ENCODE results near the gene AGO3. TPM values are rescaled to one million over a fixed set of nuclear protein-coding genes. Genes with fewer than 3 reads are reported as not detected.

AGO3 gene
- total and polyA plus RNA-seq, 10 of the 15 experiments (the other 5 are each of a cell fraction or from before 2014, with no cell fraction given), result 3.9 to 35.2 (median 12.5) TPM

- RAD21 ChIA-PET (ENCODE audit: unreplicated experiment), result interaction anchor here (1.1 to 1.2 kb wide), 2 partner anchors 46 to 138 kb away, joined by 3 read pairs; partner anchors contain the start of gene AGO3
- in situ Hi-C loops (cut with MboI) (no loop called here), intact Hi-C loops (cut with micrococcal nuclease; ENCODE audit: unreplicated experiment) (loop anchor here (10.0 kb wide), 1 partner anchor 200 kb away; the partner anchor contains the start of genes ADPRS and TEKT2)
- BruUV-seq (replicated peaks), result no TSS peak
- H3K9me3 ChIP-seq (replicated peaks; ENCODE audit: control insufficient read depth, insufficient read depth, low read length), result no peaks in the 10 kb centered on the region
- H3K4me2 ChIP-seq (ENCODE audit: control insufficient read depth, insufficient read depth), result peak overlapping the region; percentile 85; the same call in 1 of the 2 replicates
- no peaks in the 10 kb centered on the region for H3K27me3 ChIP-seq (replicated peaks in 1 of 2; ENCODE audit: control insufficient read depth in 2 of 2, insufficient read depth in 2 of 2, low read length in 1 of 2)
- H3K4me1 ChIP-seq (ENCODE audit: control insufficient read depth, insufficient read depth, low read length), result peaks cover 14% of the 10 kb centered on the region
- no peaks in the 10 kb centered on the region for H4K20me1 ChIP-seq (ENCODE audit: control insufficient read depth, insufficient read depth)
- H3K79me2 ChIP-seq (ENCODE audit: control insufficient read depth, insufficient read depth, low read length), result peaks cover 11% of the 10 kb centered on the region
- TF ChIP-seq EP300 (IDR thresholded peaks at IDR 0.05; ENCODE audit: borderline replicate concordance in 1 of 2, control insufficient read depth in 1 of 2, low read depth in 2 of 2, low read length in 2 of 2) (no peak), ZNF622 (IDR thresholded peaks at IDR 0.05) (no peak), KLF5 (IDR thresholded peaks at IDR 0.05; ENCODE audit: partially characterized antibody) (no peak), GABPA (IDR thresholded peaks at IDR 0.05; ENCODE audit: low read depth) (no peak), RAD51 (IDR thresholded peaks at IDR 0.05) (no peak), NR2C1 (IDR thresholded peaks at IDR 0.05) (no peak), YBX1 (IDR thresholded peaks at IDR 0.05) (no peak)
- TF ChIP-seq, protein P1, sequence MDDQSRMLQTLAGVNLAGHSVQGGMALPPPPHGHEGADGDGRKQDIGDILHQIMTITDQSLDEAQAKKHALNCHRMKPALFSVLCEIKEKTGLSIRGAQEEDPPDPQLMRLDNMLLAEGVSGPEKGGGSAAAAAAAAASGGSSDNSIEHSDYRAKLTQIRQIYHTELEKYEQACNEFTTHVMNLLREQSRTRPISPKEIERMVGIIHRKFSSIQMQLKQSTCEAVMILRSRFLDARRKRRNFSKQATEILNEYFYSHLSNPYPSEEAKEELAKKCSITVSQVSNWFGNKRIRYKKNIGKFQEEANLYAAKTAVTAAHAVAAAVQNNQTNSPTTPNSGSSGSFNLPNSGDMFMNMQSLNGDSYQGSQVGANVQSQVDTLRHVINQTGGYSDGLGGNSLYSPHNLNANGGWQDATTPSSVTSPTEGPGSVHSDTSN (IDR thresholded peaks at IDR 0.05; ENCODE audit: insufficient replicate concordance, low read depth, low read length), result no peak
- no peak overlapping the region for H2AFZ ChIP-seq (ENCODE audit: control insufficient read depth, low read depth, low read length)
- CTCF ChIA-PET, result no interaction called here
- SMC1A ChIA-PET (ENCODE audit: uncharacterized antibody, unreplicated experiment), result interaction anchor here (0.6 to 0.9 kb wide), 2 partner anchors 10 to 863 kb away, joined by 3 read pairs; no protein-coding TSS in a partner anchor
- H3K27ac ChIP-seq (ENCODE audit: control insufficient read depth, insufficient read depth), result no peak overlapping the region
- no peak overlapping the region for H3K4me3 ChIP-seq
- ATAC-seq (no peak), DNase-seq (ENCODE audit: low read depth, low spot score) (no peak), FAIRE-seq (no peak)
- no peak overlapping the region for H3K9ac ChIP-seq (ENCODE audit: control insufficient read depth, insufficient read depth, low read length)
- POLR2A ChIA-PET, result interaction anchor here (0.5 to 1.4 kb wide), 4 partner anchors 44 to 515 kb away, joined by 3 to 6 read pairs (median 4); partner anchors contain the start of gene AGO3
- WGBS (ENCODE audit: insufficient coverage, insufficient replicate concordance, low lambda C conversion rate, missing lambda C conversion rate), result 83% methylated on average over 2 of the region's 2 CpGs
- no peaks in the 10 kb centered on the region; a peak in 1 of 4 replicates for H3K36me3 ChIP-seq (ENCODE audit: control insufficient read depth in 2 of 2, insufficient read depth in 2 of 2, low read length in 1 of 2)
Observed at GRCh38 chr1:35884934-35885333, 46.0 kb upstream of the AGO3 start.
